GM10248 (cell line): ENCODE measurements around the gene NCK1.

ENCODE experiments used
- CTCF ChIA-PET: fragments of 300-600 bp; sonication (Branson Sonifier 250); formaldehyde crosslinking; extraction: SDS; loops from one replicate; lab custom pipeline; 2021; ENCODE audit warnings: antibody characterized with exemption; lab: Yijun Ruan, JAX
- POLR2A ChIA-PET: fragments of 350-650 bp; sonication (Branson Sonifier 250); formaldehyde crosslinking; extraction: SDS; loops from one replicate; lab custom pipeline; 2020; ENCODE audit warnings: antibody characterized with exemption; lab: Yijun Ruan, JAX
- DNase-seq: peaks from one replicate; pipeline ENCODE4 v3.0.0; 2012; ENCODE audit errors: extremely low spot score
- TF ChIP-seq, protein P1 (sequence below): IDR thresholded peaks from 2 replicates; pipeline ENCODE4 v1.5.1; 2012; ENCODE audit warnings: mild to moderate bottlenecking, low read depth; ENCODE audit errors: extremely low read depth, missing control alignments, control extremely low read depth

Gene NCK1

DNA sequence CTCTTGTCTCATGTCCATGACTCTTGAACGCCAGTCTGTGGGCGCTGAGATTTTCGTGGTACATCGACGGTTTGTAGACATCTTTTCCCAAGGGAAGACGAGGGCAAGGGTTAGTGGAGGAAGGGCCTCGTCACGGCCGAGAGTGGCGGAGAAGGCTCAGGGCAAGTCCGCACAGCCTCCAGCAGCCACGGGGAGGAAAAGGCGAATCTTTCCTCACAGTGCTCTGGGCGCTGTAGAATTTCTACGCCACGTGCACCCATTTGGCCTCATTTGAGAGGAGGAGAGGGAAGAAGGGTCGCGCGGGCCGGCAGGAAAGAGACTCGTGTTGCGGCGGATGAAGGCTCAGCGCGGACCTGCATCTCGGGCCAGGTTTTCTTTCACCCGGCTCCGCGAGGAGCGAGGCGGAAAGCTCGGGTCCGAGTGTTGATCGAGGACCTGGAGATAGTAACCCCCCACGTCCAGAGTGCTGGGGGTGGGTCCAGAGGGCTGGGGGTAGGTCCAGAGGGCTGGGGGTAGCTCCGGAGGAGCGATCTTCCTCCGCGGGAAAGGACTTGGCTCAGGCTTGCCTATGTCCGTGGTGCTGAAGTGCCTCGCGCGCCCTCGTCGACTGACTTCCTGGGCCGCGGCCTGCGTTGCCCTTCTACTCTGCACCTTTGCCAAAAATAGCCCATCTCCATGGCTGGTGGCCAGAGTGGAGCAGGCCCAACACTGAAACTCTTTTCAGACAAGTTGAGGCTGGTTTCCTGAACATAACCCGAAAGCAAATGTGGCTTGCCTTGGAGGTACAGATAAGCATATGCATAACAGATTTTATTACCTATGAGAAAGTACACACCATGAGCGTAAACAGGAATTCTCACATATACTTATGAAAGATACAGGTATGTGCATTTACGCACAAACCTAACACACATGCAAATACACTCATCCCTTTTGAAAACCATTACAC is 42.0 kb upstream of the NCK1 start:
- ChIA-PET CTCF (interaction anchor here (1.2 kb wide), 1 partner anchor 78 kb away, joined by 3 read pairs; no protein-coding TSS in a partner anchor), POLR2A (no interaction called here)
- DNase-seq = no peak
- TF ChIP-seq, protein P1, sequence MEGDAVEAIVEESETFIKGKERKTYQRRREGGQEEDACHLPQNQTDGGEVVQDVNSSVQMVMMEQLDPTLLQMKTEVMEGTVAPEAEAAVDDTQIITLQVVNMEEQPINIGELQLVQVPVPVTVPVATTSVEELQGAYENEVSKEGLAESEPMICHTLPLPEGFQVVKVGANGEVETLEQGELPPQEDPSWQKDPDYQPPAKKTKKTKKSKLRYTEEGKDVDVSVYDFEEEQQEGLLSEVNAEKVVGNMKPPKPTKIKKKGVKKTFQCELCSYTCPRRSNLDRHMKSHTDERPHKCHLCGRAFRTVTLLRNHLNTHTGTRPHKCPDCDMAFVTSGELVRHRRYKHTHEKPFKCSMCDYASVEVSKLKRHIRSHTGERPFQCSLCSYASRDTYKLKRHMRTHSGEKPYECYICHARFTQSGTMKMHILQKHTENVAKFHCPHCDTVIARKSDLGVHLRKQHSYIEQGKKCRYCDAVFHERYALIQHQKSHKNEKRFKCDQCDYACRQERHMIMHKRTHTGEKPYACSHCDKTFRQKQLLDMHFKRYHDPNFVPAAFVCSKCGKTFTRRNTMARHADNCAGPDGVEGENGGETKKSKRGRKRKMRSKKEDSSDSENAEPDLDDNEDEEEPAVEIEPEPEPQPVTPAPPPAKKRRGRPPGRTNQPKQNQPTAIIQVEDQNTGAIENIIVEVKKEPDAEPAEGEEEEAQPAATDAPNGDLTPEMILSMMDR = no peak

DNA sequence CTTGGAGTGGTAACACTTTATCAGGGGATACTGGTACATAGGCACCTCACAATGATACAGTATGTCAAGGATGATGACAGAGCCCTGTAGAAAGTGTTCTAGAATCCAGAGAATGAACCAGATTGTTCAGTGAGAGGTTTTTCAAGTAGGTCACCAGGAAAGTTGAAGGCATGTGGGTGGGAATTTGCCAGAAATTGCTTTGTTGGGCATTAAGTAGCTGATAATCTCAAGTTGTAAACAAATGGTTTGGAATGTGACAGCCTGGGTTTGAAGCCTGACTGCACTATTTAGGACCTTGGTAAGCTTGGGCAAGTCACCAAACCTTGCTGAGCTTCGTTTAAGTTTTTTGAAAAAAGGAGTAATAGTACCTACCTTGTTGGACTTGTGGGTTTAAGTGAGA is 30.5 kb upstream of the NCK1 start:
- CTCF ChIA-PET = interaction anchor here (0.8 to 1.3 kb wide), 4 partner anchors 9 to 440 kb away, joined by 3 to 5 read pairs (median 3); no protein-coding TSS in a partner anchor
- no peak for DNase-seq
- TF ChIP-seq, protein P1 = no peak
- POLR2A ChIA-PET = no interaction called here

GRCh38 chr3:136835089-136835812 is 26.8 kb upstream of the NCK1 start:
- ChIA-PET POLR2A (no interaction called here), CTCF (interaction anchor here (1.2 kb wide), 1 partner anchor 83 kb away, joined by 4 read pairs; the partner anchor contains the start of gene STAG1)
- no peak for DNase-seq
- TF ChIP-seq, protein P1 = no peak

DNA sequence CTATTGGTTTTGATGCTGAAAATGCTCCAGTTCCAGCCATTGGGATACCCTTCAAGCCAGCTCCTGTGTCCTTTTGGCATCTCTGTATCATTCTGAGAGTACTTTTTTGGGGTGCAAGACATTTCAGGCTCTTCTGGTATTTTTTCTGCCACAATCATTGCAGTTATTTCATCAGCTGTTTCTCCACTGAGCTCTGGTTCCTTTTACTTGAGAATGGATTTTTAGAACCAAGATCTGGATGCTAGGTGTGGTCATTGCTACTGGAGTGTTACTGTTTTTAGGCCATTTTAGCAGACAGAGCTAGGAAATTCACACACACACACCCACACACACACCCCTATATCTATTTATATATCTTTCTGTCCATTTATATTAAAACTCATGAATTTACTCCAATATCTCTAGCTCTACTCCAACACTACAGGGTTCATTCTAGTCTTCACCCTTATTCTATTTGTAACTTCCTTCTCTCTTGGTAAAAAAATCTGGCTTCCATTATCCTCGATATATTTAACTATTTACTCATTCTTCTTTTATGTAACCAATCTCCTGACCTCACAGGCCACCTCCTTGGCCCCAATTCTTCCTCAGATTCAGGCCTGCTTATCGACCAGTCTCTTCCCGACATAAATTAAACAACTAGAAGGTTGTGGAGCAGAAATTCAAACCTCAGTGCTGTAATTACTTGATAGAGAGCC is 26.0 kb upstream of the NCK1 start:
- TF ChIP-seq, protein P1 = no peak
- ChIA-PET POLR2A (interaction anchor here (0.7 kb wide), 1 partner anchor 84 kb away, joined by 3 read pairs; the partner anchor contains the start of gene STAG1), CTCF (interaction anchor here (0.9 to 1.2 kb wide), 2 partner anchors 20 to 83 kb away, joined by 3 to 4 read pairs; partner anchors contain the start of gene STAG1)
- DNase-seq = no peak

DNA sequence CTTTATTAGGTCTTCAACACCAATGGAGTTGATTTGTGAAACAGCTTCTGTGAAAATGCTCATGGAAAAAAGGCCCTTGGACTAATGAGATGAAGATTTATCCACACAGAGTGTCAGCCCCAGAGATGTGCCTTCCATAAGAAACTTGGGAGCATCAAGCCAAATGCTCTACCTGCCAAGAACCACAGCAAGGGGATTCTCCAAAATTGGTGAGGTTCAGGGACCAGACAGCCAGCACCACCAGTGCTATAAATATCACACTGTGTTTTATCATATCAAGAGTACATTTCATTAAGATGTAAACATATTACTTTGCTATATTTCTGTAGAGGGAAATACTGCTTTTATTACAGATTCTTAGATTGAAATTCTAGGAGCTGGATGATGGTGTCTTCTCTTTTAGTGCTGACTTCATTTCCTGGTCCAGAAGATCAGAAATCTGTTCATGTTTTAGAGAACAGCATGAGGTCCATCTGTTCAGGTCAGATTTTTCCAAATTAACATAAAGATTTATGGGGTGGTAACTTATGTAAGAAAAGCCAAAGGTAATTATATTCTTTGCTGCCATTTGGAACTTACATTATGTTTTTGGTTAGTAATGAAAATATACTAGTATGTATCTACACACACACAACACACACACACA is 25.4 kb upstream of the NCK1 start:
- DNase-seq = no peak
- ChIA-PET CTCF (interaction anchor here (0.9 to 1.2 kb wide), 2 partner anchors 20 to 84 kb away, joined by 3 to 4 read pairs; partner anchors contain the start of gene STAG1), POLR2A (interaction anchor here (0.7 kb wide), 1 partner anchor 84 kb away, joined by 3 read pairs; the partner anchor contains the start of gene STAG1)
- TF ChIP-seq, protein P1 = no peak
